GM13976 (cell line): ENCODE measurements around the gene IL17RE.

Source experiments
- DNase-seq: peaks from one replicate; pipeline ENCODE4 v3.0.0; 2012; ENCODE audit warnings: low spot score
- CTCF ChIP-seq: IDR thresholded peaks from 2 replicates; pipeline ENCODE4 v1.5.1; 2012; ENCODE audit warnings: borderline replicate concordance, mild to moderate bottlenecking; ENCODE audit not compliant: insufficient read depth; ENCODE audit errors: extremely low read depth, missing control alignments, control extremely low read depth
- in situ Hi-C: fragments of 300-500 bp; cut with MboI; formaldehyde crosslinking; loops from one replicate; pipeline ENCODE4 v1.12.0; 2022; ENCODE audit warnings: low sequenced_read_pairs, mixed read lengths, inconsistent platforms; ENCODE audit not compliant: unreplicated experiment

IL17RE gene

DNA sequence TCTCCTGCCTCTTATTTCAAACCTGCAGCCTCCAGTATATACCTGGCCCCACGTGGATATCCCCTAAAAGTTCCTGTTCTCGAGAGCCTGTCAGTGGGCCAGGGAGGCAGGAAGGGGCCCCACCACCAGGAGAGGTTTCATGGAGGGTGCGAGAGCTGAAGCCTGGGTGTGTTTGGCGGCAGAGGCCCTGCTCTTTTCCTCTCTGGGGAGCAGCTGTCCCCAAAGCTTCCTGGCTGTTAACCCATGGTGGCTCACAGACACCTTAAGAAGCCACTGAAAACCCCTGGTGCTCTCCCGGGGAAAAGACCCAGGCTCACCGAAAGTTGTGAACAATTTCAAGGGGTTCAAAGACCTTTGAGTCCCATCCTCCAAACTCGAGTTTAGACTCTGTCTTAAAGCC, 48.5 kb downstream of the IL17RE start:
- in situ Hi-C loops, result no loop called here
- peak; percentile 77 for DNase-seq
- no peak for TF ChIP-seq CTCF

DNA sequence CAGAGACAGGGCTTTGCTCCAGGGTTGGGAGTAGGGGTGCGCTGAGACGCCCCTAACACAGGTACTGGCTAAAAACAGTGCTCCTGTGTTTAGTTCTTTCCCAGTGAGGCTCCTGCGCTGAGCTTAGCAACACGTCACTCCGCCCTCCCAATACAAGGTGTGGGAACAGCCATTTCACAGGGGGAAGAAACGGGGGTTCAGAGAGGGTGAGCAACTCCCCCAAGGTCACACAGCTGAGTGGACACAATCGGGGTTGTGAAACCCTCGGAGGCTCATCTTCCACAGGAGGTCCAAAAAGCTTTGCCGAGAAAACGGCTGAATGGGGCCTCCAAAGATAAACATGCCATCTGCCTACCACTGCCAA, 48.9 kb downstream of the IL17RE start:
- no peak for TF ChIP-seq CTCF
- peak; percentile 53 for DNase-seq
- in situ Hi-C loops, result no loop called here

GRCh38 chr3:9951962-9952805, 49.5 kb downstream of the IL17RE start, which contains the start of gene PRRT3:
PRRT3 (minus strand) TSS chr3:9952408; CDS start chr3:9950115, 2,293 bp downstream.
- peak; percentile 86 for DNase-seq
- in situ Hi-C loops, result no loop called here
- no peak for TF ChIP-seq CTCF

GRCh38 chr3:9955067-9955502, 52.4 kb downstream of the IL17RE start:
- in situ Hi-C loops, result no loop called here
- DNase-seq, result no peak
- no peak for TF ChIP-seq CTCF

- TF ChIP-seq CTCF, result no peak
- in situ Hi-C loops, result no loop called here
- no peak for DNase-seq
Measured at GRCh38 chr3:9955611-9956352, 53.1 kb downstream of the IL17RE start.

DNA sequence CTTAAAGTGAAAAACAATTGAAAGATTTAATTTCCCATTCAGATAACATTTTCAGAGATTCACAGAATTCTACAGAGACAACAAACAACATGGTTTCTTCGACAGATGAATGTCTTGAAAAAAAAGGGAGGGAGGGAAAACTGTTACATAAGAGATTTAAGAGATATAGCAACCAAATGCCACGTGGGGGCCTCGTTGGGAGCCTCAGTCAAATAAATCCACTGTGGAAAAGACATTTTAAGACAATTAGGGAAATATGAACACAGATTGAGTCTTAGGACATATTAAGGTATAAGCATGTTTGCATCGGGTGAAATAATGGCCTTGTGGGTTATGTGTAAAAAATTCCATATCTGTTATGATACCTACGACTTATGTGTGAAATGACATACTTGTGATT, 54.6 kb downstream of the IL17RE start:
- TF ChIP-seq CTCF, result no peak
- DNase-seq, result no peak
- in situ Hi-C loops, result no loop called here
